GM15510 (cell line): ENCODE data around the gene HNRNPL.

Source experiments
- POLR2A ChIP-seq: IDR thresholded peaks from 3 replicates; pipeline ENCODE4 v1.6.1; 2011; ENCODE audit warnings: borderline replicate concordance; ENCODE audit not compliant: insufficient read length; ENCODE audit errors: extremely low read depth

HNRNPL gene

GRCh38 chr19:38796154-38796553 lies 53.6 kb downstream of the HNRNPL start:
- TF ChIP-seq POLR2A, result no peak

GRCh38 chr19:38795549-38795948 lies 54.2 kb downstream of the HNRNPL start:
- TF ChIP-seq POLR2A, result no peak

- TF ChIP-seq POLR2A, result no peak
Observed at GRCh38 chr19:38793671-38794070, 56.1 kb downstream of the HNRNPL start.

- TF ChIP-seq POLR2A, result no peak
Observed at GRCh38 chr19:38793177-38793576, 56.6 kb downstream of the HNRNPL start.

GRCh38 chr19:38792250-38793111 lies 57.3 kb downstream of the HNRNPL start:
- no peak for TF ChIP-seq POLR2A

- no peak for TF ChIP-seq POLR2A
Observed at GRCh38 chr19:38788478-38789243, 61.1 kb downstream of the HNRNPL start, which contains the start of gene LGALS7B. LGALS7B (plus strand) TSS chr19:38789200; CDS start chr19:38789227, 27 bp downstream.

GRCh38 chr19:38786572-38787265 lies 63.1 kb downstream of the HNRNPL start:
- TF ChIP-seq POLR2A, result no peak
